Ishikawa (cell line): ENCODE data around the gene PADI1.

Experiments used
- CEBPB ChIP-seq: IDR thresholded peaks from 2 replicates; pipeline ENCODE4 v1.6.1; 2012
- CREB1 ChIP-seq: IDR thresholded peaks from 2 replicates; pipeline ENCODE4 v1.6.1; 2012; ENCODE audit warnings: low read depth
- EGR1 ChIP-seq: IDR thresholded peaks from 2 replicates; pipeline ENCODE4 v1.6.1; 2012
- EP300 ChIP-seq: IDR thresholded peaks from 2 replicates; pipeline ENCODE4 v1.6.1; 2012; ENCODE audit warnings: borderline replicate concordance
- FOXM1 ChIP-seq: IDR thresholded peaks from 2 replicates; pipeline ENCODE4 v1.6.1; 2012; ENCODE audit warnings: low read depth, borderline replicate concordance
- NFIC ChIP-seq: IDR thresholded peaks from 2 replicates; pipeline ENCODE4 v1.6.1; 2012
- RAD21 ChIP-seq: IDR thresholded peaks from 2 replicates; pipeline ENCODE4 v1.6.1; 2012; ENCODE audit warnings: low read depth
- TAF1 ChIP-seq: IDR thresholded peaks from 2 replicates; pipeline ENCODE4 v1.6.1; 2012; ENCODE audit warnings: low read depth, mild to moderate bottlenecking
- TCF12 ChIP-seq: IDR thresholded peaks from 2 replicates; pipeline ENCODE4 v1.6.1; 2012; ENCODE audit warnings: low read depth
- TEAD4 ChIP-seq: IDR thresholded peaks from 2 replicates; pipeline ENCODE4 v1.6.1; 2012
- USF1 ChIP-seq: IDR thresholded peaks from 2 replicates; pipeline ENCODE4 v1.6.1; 2012
- YY1 ChIP-seq: IDR thresholded peaks from 2 replicates; pipeline ENCODE4 v1.6.1; 2012; ENCODE audit warnings: low read depth
- ZBTB7A ChIP-seq: IDR thresholded peaks from 2 replicates; pipeline ENCODE4 v1.6.1; 2012; ENCODE audit warnings: low read depth
- TF ChIP-seq, protein P1 (sequence below): IDR thresholded peaks from 2 replicates; pipeline ENCODE4 v1.6.1; 2012; ENCODE audit warnings: low read depth, mild to moderate bottlenecking
- TF ChIP-seq, protein P2 (sequence below): IDR thresholded peaks from 2 replicates; pipeline ENCODE4 v1.6.1; 2012

The PADI1 gene

DNA sequence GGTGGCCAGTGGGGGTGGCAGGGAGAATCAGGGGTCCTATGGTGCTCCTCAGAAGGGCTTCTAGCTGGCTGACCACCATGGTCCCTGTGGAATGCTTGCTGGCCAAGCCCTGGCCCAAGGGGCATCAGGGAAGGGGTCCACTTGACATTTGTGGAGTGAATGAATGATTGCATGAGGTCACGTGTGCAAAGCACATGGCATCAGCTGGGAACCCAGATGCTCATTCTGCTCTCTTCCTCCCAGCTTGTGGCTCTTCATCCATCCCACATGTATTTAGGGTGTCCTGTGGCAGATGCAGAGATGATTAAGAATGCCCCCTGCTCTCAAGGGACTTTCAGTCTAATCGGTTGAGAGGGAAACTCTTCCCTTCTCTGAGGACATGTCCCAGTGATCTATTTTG is 76.0 kb downstream of the PADI1 start:
- TF ChIP-seq FOXM1 (no peak), TEAD4 (no peak), NFIC (no peak), EGR1 (no peak), TCF12 (no peak), ZBTB7A (no peak), USF1 (no peak), RAD21 (no peak), YY1 (no peak), EP300 (no peak), CREB1 (no peak), TAF1 (no peak), CEBPB (no peak)
- TF ChIP-seq, protein P1, sequence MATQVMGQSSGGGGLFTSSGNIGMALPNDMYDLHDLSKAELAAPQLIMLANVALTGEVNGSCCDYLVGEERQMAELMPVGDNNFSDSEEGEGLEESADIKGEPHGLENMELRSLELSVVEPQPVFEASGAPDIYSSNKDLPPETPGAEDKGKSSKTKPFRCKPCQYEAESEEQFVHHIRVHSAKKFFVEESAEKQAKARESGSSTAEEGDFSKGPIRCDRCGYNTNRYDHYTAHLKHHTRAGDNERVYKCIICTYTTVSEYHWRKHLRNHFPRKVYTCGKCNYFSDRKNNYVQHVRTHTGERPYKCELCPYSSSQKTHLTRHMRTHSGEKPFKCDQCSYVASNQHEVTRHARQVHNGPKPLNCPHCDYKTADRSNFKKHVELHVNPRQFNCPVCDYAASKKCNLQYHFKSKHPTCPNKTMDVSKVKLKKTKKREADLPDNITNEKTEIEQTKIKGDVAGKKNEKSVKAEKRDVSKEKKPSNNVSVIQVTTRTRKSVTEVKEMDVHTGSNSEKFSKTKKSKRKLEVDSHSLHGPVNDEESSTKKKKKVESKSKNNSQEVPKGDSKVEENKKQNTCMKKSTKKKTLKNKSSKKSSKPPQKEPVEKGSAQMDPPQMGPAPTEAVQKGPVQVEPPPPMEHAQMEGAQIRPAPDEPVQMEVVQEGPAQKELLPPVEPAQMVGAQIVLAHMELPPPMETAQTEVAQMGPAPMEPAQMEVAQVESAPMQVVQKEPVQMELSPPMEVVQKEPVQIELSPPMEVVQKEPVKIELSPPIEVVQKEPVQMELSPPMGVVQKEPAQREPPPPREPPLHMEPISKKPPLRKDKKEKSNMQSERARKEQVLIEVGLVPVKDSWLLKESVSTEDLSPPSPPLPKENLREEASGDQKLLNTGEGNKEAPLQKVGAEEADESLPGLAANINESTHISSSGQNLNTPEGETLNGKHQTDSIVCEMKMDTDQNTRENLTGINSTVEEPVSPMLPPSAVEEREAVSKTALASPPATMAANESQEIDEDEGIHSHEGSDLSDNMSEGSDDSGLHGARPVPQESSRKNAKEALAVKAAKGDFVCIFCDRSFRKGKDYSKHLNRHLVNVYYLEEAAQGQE, result no peak
- TF ChIP-seq, protein P2, sequence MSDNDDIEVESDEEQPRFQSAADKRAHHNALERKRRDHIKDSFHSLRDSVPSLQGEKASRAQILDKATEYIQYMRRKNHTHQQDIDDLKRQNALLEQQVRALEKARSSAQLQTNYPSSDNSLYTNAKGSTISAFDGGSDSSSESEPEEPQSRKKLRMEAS, result no peak

DNA sequence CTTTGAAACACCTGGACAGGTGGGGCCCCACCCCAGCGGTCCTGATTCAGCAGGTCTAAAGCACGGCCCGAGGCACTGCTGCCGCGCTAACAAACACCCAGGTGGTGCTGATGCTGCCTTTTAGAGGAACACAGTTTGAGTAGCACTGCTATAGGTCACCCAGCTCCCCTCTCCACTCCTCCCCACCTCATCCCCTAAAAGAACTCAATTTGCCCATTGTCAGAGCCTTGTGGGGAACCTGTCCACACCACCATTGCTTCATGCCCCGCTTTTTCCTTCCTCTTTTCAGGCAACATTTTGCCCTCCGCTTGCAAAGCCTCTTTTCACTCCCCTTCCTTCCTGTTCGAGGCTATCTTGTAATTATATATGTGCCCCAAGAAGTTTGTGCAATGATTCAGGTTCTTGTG is 76.8 kb downstream of the PADI1 start:
- TF ChIP-seq FOXM1 (no peak), CEBPB (no peak), USF1 (no peak), EGR1 (no peak), RAD21 (no peak), TCF12 (no peak), YY1 (no peak), CREB1 (no peak), TAF1 (no peak), NFIC (no peak), ZBTB7A (no peak), EP300 (no peak), TEAD4 (no peak)
- TF ChIP-seq, protein P2, result no peak
- TF ChIP-seq, protein P1, result no peak

GRCh38 chr1:17282836-17283235 is 77.9 kb downstream of the PADI1 start:
- TF ChIP-seq TEAD4 (no peak), EP300 (no peak), ZBTB7A (no peak), TAF1 (no peak), TCF12 (no peak), YY1 (no peak), CEBPB (no peak), FOXM1 (no peak), NFIC (no peak)
- TF ChIP-seq, protein P2, result no peak
- TF ChIP-seq, protein P1, result no peak

- TF ChIP-seq, protein P2, result no peak
- TF ChIP-seq YY1, result no peak
- no peak for TF ChIP-seq NFIC
- TF ChIP-seq CREB1, result no peak
Observed at GRCh38 chr1:17286646-17287045, 81.7 kb downstream of the PADI1 start.
